Fibroblast of peridontal ligament (primary cell): ENCODE measurements around the gene FLRT1.
A peak's percentile ranks its signal among the peaks of the same experiment; 100 is the strongest.

Experiments
- DNase-seq: peaks from one replicate; pipeline ENCODE4 v3.0.0-alpha.2; 2010; ENCODE audit errors: extremely low read depth

Gene FLRT1

GRCh38 chr11:64065712-64066111, 30.0 kb downstream of the FLRT1 start:
- no peak for DNase-seq

GRCh38 chr11:64067230-64067993, 31.7 kb downstream of the FLRT1 start:
- DNase-seq, result no peak

- DNase-seq, result no peak
Measured at GRCh38 chr11:64068705-64069400, 33.1 kb downstream of the FLRT1 start.

GRCh38 chr11:64069401-64070313, 33.9 kb downstream of the FLRT1 start:
- no peak for DNase-seq

GRCh38 chr11:64070314-64070681, 34.6 kb downstream of the FLRT1 start:
- no peak for DNase-seq

- DNase-seq, result no peak
Measured at GRCh38 chr11:64071849-64072248, 36.1 kb downstream of the FLRT1 start.

- no peak for DNase-seq
Measured at GRCh38 chr11:64072403-64072802, 36.7 kb downstream of the FLRT1 start.

GRCh38 chr11:64072871-64073270, 37.1 kb downstream of the FLRT1 start:
- DNase-seq, result no peak

- DNase-seq, result no peak
Measured at GRCh38 chr11:64073542-64073941, 37.8 kb downstream of the FLRT1 start.

- no peak for DNase-seq
Measured at GRCh38 chr11:64074239-64074638, 38.5 kb downstream of the FLRT1 start.

- no peak for DNase-seq
Measured at GRCh38 chr11:64076758-64077157, 41.0 kb downstream of the FLRT1 start.

- DNase-seq, result no peak
Measured at GRCh38 chr11:64077607-64078006, 41.9 kb downstream of the FLRT1 start.

GRCh38 chr11:64078284-64078683, 42.6 kb downstream of the FLRT1 start:
- DNase-seq, result peak; percentile 22

- no peak for DNase-seq
Measured at GRCh38 chr11:64078905-64079304, 43.2 kb downstream of the FLRT1 start.

- no peak for DNase-seq
Measured at GRCh38 chr11:64080390-64080789, 44.7 kb downstream of the FLRT1 start.

- no peak for DNase-seq
Measured at GRCh38 chr11:64081745-64082442, 46.2 kb downstream of the FLRT1 start.

GRCh38 chr11:64083398-64084080, 47.8 kb downstream of the FLRT1 start:
- peak; percentile 20 for DNase-seq

GRCh38 chr11:64084146-64084950, 48.6 kb downstream of the FLRT1 start:
- no peak for DNase-seq

- no peak for DNase-seq
Measured at GRCh38 chr11:64084951-64085710, 49.4 kb downstream of the FLRT1 start.
